ENCODE data around the gene EXT2. TPM values are rescaled to one million over a fixed set of nuclear protein-coding genes. Genes with fewer than 3 reads are reported as not detected.
A peak's percentile ranks its signal among the peaks of the same experiment; 100 is the strongest.

Gene EXT2
- total and polyA plus RNA-seq, 2 experiments from 2014 or later: 99.8 to 209 TPM

DNA sequence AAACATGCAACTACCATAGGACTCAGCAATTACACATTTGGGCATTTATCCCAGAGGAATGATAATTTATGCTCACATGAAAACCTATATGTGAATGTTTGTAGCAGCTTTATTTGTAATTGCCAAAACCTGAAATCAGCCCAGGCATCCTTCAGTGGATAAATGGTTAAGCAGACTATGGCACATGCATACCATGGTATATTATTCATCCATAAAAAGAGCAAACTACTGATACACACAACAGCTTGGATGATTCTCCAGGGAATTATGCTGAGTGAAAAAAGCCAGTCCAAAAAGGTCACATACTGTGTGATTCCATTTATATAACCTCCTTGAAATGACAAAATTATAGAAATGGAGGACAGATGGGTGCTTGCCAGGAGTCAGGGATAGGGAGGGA, 127.8 kb downstream of the EXT2 start:
- peak; percentile 83 for DNase-seq
- H3K9me2 ChIP-seq (ENCODE audit: insufficient read depth): no peaks in the 10 kb centered on the region
- in situ Hi-C loops (cut with MboI): no loop called here
- peaks cover 18% of the 10 kb centered on the region; the same call in 1 of the 2 replicates for H3F3A ChIP-seq (ENCODE audit: insufficient read depth)
- H3K36me3 ChIP-seq (ENCODE audit: low read depth): no peaks in the 10 kb centered on the region
- peaks cover 41% of the 10 kb centered on the region for H3K4me1 ChIP-seq (ENCODE audit: insufficient read depth)
- peak overlapping the region; percentile 27 for H3K4me2 ChIP-seq (ENCODE audit: unreplicated experiment)
- H3K4me3 ChIP-seq: no peak overlapping the region
- no peaks in the 10 kb centered on the region for H4K20me1 ChIP-seq (ENCODE audit: insufficient read depth)
- H3K27me3 ChIP-seq (replicated peaks; ENCODE audit: insufficient read depth): no peaks in the 10 kb centered on the region
- TF ChIP-seq EZH2phosphoT487 (IDR thresholded peaks at IDR 0.05; ENCODE audit: insufficient read depth, low read depth): no peak
- no peak for TF ChIP-seq EZH2 (IDR thresholded peaks at IDR 0.05; ENCODE audit: insufficient read depth, poor library complexity, severe bottlenecking)
- H3K9ac ChIP-seq: no peak overlapping the region
- no peak overlapping the region for H2AFZ ChIP-seq
- no peak overlapping the region for H3K27ac ChIP-seq
- H3K79me2 ChIP-seq (ENCODE audit: insufficient read depth): no peaks in the 10 kb centered on the region
- H3K9me3 ChIP-seq (ENCODE audit: low read depth): no peaks in the 10 kb centered on the region

DNA sequence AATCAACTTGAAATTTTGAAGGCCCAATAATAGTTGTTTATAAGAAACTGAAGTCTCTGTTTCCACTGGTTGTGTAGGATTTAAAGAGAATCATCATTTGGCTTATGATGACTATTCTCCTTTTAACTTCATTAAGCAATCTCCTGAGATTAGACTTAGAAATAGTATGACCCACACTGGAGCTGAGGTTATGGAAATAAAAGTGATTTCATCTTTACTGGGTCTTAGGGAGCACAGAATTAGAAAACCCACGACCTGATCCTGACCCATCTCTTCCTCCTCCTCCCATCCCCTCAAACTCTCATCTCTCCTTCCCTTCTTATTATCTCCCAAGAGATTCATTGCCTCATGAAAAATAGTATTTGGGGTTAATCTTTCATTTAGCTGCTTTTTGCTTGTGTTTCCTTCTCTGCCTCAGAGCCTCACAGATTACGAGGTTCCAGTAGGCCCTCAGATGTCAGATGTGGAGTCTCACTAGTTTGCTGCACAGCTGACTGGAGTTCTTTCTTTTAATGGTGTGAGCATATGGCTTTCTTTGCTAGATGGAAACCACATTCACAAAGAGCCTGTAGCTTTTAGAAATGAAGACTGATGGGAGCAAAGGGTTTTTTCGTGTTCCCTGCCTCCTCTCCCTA, 129.5 kb downstream of the EXT2 start:
- DNase-seq: peak; percentile 57
- Histone ChIP-seq H2AFZ (no peak overlapping the region), H3F3A (ENCODE audit: insufficient read depth) (peaks cover 18% of the 10 kb centered on the region; the same call in 1 of the 2 replicates), H3K9me3 (ENCODE audit: low read depth) (no peaks in the 10 kb centered on the region), H3K4me3 (no peak overlapping the region), H3K4me1 (ENCODE audit: insufficient read depth) (peaks cover 52% of the 10 kb centered on the region), H3K27me3 (replicated peaks; ENCODE audit: insufficient read depth) (no peaks in the 10 kb centered on the region), H3K27ac (no peak overlapping the region), H3K36me3 (ENCODE audit: low read depth) (no peaks in the 10 kb centered on the region), H3K9ac (no peak overlapping the region), H3K79me2 (ENCODE audit: insufficient read depth) (no peaks in the 10 kb centered on the region), H3K9me2 (ENCODE audit: insufficient read depth) (no peaks in the 10 kb centered on the region), H3K4me2 (ENCODE audit: unreplicated experiment) (no peak overlapping the region), H4K20me1 (ENCODE audit: insufficient read depth) (no peaks in the 10 kb centered on the region)
- TF ChIP-seq EZH2 (IDR thresholded peaks at IDR 0.05; ENCODE audit: insufficient read depth, poor library complexity, severe bottlenecking): no peak
- TF ChIP-seq EZH2phosphoT487 (IDR thresholded peaks at IDR 0.05; ENCODE audit: insufficient read depth, low read depth): no peak
- in situ Hi-C loops (cut with MboI): no loop called here
- WGBS, 2 experiments (ENCODE audit: low coverage in 1 of 2, low lambda C conversion rate in 2 of 2, missing lambda C conversion rate in 2 of 2): 73 to 81% methylated on average over 3 of the region's 3 CpGs

DNA sequence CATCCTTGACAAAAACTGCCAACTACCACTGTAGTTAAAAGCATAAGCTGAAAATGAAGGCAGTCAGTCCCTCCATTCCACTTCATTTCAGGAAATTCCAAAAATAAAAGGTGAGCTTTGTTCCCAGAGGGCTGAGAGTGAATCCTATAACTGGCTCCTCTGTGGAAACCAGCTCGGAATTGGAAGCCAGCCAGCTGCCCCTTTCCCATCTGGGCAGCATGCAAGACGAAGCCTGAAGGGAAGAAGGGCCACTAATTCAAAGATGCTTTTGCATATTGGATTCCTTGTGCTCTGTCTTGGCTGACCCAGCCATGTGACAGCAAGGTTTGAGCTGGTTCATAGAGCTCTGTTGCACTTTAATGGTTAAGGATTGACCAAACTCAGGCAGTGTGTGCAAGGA, 131.0 kb downstream of the EXT2 start:
- no peaks in the 10 kb centered on the region for H3K36me3 ChIP-seq (ENCODE audit: low read depth)
- no peak overlapping the region for H3K27ac ChIP-seq
- H3K4me1 ChIP-seq (ENCODE audit: insufficient read depth): peaks cover 47% of the 10 kb centered on the region
- no peaks in the 10 kb centered on the region for H3K27me3 ChIP-seq (replicated peaks; ENCODE audit: insufficient read depth)
- no peaks in the 10 kb centered on the region for H3K79me2 ChIP-seq (ENCODE audit: insufficient read depth)
- no peak overlapping the region for H3K9ac ChIP-seq
- no peak for DNase-seq
- 50 to 56% methylated on average over 2 of the region's 2 CpGs for WGBS, 2 experiments (ENCODE audit: low coverage in 1 of 2, low lambda C conversion rate in 2 of 2, missing lambda C conversion rate in 2 of 2)
- TF ChIP-seq EZH2 (IDR thresholded peaks at IDR 0.05; ENCODE audit: insufficient read depth, poor library complexity, severe bottlenecking) (no peak), EZH2phosphoT487 (IDR thresholded peaks at IDR 0.05; ENCODE audit: insufficient read depth, low read depth) (no peak)
- no peaks in the 10 kb centered on the region for H3K9me2 ChIP-seq (ENCODE audit: insufficient read depth)
- H3F3A ChIP-seq (ENCODE audit: insufficient read depth): peaks cover 18% of the 10 kb centered on the region; the same call in 1 of the 2 replicates
- no peak overlapping the region for H3K4me3 ChIP-seq
- no peaks in the 10 kb centered on the region for H4K20me1 ChIP-seq (ENCODE audit: insufficient read depth)
- no peaks in the 10 kb centered on the region for H3K9me3 ChIP-seq (ENCODE audit: low read depth)
- no peak overlapping the region for H2AFZ ChIP-seq
- H3K4me2 ChIP-seq (ENCODE audit: unreplicated experiment): no peak overlapping the region
- in situ Hi-C loops (cut with MboI): no loop called here

DNA sequence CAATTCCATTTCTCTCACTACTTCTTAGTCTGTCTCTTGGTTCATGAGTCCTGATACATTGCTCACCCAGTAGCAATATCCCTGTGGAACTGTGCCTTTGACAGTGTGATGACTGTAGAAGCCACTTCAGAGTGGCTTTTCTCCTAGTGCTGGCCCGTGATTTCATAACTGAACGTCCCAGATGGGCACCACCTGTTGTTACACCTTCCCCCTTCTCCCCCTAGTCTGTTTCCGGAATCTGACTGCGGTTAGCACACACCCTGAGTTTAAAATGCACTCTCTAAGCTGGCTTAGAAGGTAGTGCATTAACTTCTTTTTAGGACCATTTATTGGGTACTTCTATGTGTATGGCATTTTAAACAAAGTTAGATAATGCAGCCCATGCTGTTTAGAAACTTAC, 131.5 kb downstream of the EXT2 start:
- no peak overlapping the region for H3K9ac ChIP-seq
- H3K27me3 ChIP-seq (replicated peaks; ENCODE audit: insufficient read depth): no peaks in the 10 kb centered on the region
- no peak for TF ChIP-seq EZH2phosphoT487 (IDR thresholded peaks at IDR 0.05; ENCODE audit: insufficient read depth, low read depth)
- no peak for TF ChIP-seq EZH2 (IDR thresholded peaks at IDR 0.05; ENCODE audit: insufficient read depth, poor library complexity, severe bottlenecking)
- DNase-seq: no peak
- H3F3A ChIP-seq (ENCODE audit: insufficient read depth): peaks cover 18% of the 10 kb centered on the region; the same call in 1 of the 2 replicates
- no peaks in the 10 kb centered on the region for H3K9me2 ChIP-seq (ENCODE audit: insufficient read depth)
- H3K4me2 ChIP-seq (ENCODE audit: unreplicated experiment): no peak overlapping the region
- H4K20me1 ChIP-seq (ENCODE audit: insufficient read depth): no peaks in the 10 kb centered on the region
- H3K4me3 ChIP-seq: no peak overlapping the region
- H3K4me1 ChIP-seq (ENCODE audit: insufficient read depth): peaks cover 47% of the 10 kb centered on the region
- in situ Hi-C loops (cut with MboI): no loop called here
- H3K79me2 ChIP-seq (ENCODE audit: insufficient read depth): no peaks in the 10 kb centered on the region
- no peaks in the 10 kb centered on the region for H3K36me3 ChIP-seq (ENCODE audit: low read depth)
- H2AFZ ChIP-seq: no peak overlapping the region
- H3K27ac ChIP-seq: no peak overlapping the region
- H3K9me3 ChIP-seq (ENCODE audit: low read depth): no peaks in the 10 kb centered on the region
- 73% methylated on average over 4 of the region's 4 CpGs for WGBS, 2 experiments (ENCODE audit: low coverage in 1 of 2, low lambda C conversion rate in 2 of 2, missing lambda C conversion rate in 2 of 2)
